IMR-90 (cell line): ENCODE results near the gene COL24A1. TPM values are rescaled to one million over a fixed set of nuclear protein-coding genes. Genes with fewer than 3 reads are reported as not detected.

Experiments used
- ATAC-seq: fragments of 200-7000 bp; cut with Tn5 transposase; 2 replicates; pipeline ENCODE4 v1.9.1; 2020; ENCODE audit warnings: low read depth, mild to moderate bottlenecking, moderate library complexity
- BruUV-seq: library from RNA; stranded (reverse); fragments of 400-500 nt; replicated peaks from 2 replicates; lab custom pipeline; 2021; lab: Mats Ljungman, UMichigan
- CTCF ChIA-PET: fragments of 300-600 bp; formaldehyde crosslinking; extraction: SDS; loops from one replicate; lab custom pipeline; 2021; ENCODE audit warnings: antibody characterized with exemption; lab: Yijun Ruan, JAX
- POLR2A ChIA-PET: fragments of 300-600 bp; sonication (Branson Sonifier 250); formaldehyde crosslinking; loops from one replicate; lab custom pipeline; 2022; ENCODE audit warnings: antibody characterized with exemption; ENCODE audit not compliant: unreplicated experiment; lab: Charles Lee
- DNase-seq: peaks from one replicate; pipeline ENCODE4 v3.0.0; 2013
- H2AFZ ChIP-seq: replicated peaks from 2 replicates; pipeline ENCODE3; 2013; ENCODE audit warnings: low read length, mild to moderate bottlenecking; ENCODE audit not compliant: poor library complexity
- H2AK5ac ChIP-seq: 2 replicates; pipeline ENCODE4 v1.6.1; 2013; ENCODE audit warnings: low read depth, low read length, inconsistent platforms
- H2AK9ac ChIP-seq: replicated peaks from 2 replicates; pipeline ENCODE3; 2013; ENCODE audit warnings: mild to moderate bottlenecking, low read depth, low read length, moderate library complexity; ENCODE audit not compliant: poor library complexity
- H2BK120ac ChIP-seq: 2 replicates; pipeline ENCODE4 v1.6.1; 2013; ENCODE audit warnings: low read depth, low read length, inconsistent platforms
- H2BK15ac ChIP-seq: 3 replicates; pipeline ENCODE4 v1.6.1; 2013; ENCODE audit warnings: low read depth, low read length, inconsistent platforms
- H2BK20ac ChIP-seq: 2 replicates; pipeline ENCODE4 v1.6.1; 2013; ENCODE audit warnings: low read depth, mild to moderate bottlenecking, inconsistent platforms, low read length, moderate library complexity
- H2BK5ac ChIP-seq: 2 replicates; pipeline ENCODE4 v1.6.1; 2013; ENCODE audit warnings: mild to moderate bottlenecking, low read depth, low read length, inconsistent platforms; ENCODE audit not compliant: poor library complexity, severe bottlenecking
- H3K14ac ChIP-seq: replicated peaks from 2 replicates; pipeline ENCODE4 v1.6.1; 2013; ENCODE audit warnings: low read depth, low read length, inconsistent platforms
- H3K18ac ChIP-seq: 2 replicates; pipeline ENCODE4 v1.6.1; 2013; ENCODE audit warnings: low read depth, low read length, control low read depth
- H3K23ac ChIP-seq: 2 replicates; pipeline ENCODE4 v1.6.1; 2013; ENCODE audit warnings: low read depth, low read length, inconsistent platforms
- H3K27ac ChIP-seq: 2 replicates; pipeline ENCODE4 v1.5.1; 2013; ENCODE audit warnings: mild to moderate bottlenecking, control low read depth, low read length; ENCODE audit not compliant: insufficient read depth
- H3K27me3 ChIP-seq: 2 replicates; pipeline ENCODE4 v1.6.1; 2013; ENCODE audit warnings: low read length; ENCODE audit not compliant: control insufficient read depth, insufficient read depth
- H3K36me3 ChIP-seq: 2 replicates; pipeline ENCODE4 v1.6.1; 2013; ENCODE audit warnings: low read length, mixed read lengths; ENCODE audit not compliant: control insufficient read depth, insufficient read depth
- H3K4ac ChIP-seq: 2 replicates; pipeline ENCODE4 v1.6.1; 2013; ENCODE audit warnings: low read depth, low read length, inconsistent platforms
- H3K4me1 ChIP-seq: 2 replicates; pipeline ENCODE4 v1.6.1; 2013; ENCODE audit warnings: low read length, mixed read lengths; ENCODE audit not compliant: control insufficient read depth, insufficient read depth
- H3K4me2 ChIP-seq: 2 replicates; pipeline ENCODE4 v1.6.1; 2013; ENCODE audit warnings: low read depth, mild to moderate bottlenecking, control low read depth, low read length, moderate library complexity
- H3K4me3 ChIP-seq: 2 replicates; pipeline ENCODE4 v1.5.1; 2013; ENCODE audit warnings: low read depth, mild to moderate bottlenecking, control low read depth, low read length, moderate library complexity; ENCODE audit not compliant: insufficient read depth
- H3K56ac ChIP-seq: 2 replicates; pipeline ENCODE4 v1.6.1; 2013; ENCODE audit warnings: low read length, inconsistent platforms; ENCODE audit not compliant: insufficient read depth; ENCODE audit errors: extremely low read depth
- H3K79me1 ChIP-seq, 2 experiments: 2 replicates each; pipeline ENCODE4 v1.6.1; 2013; ENCODE audit warnings: low read length in 2 of 2, inconsistent platforms in 1 of 2, low read depth in 1 of 2
- H3K9ac ChIP-seq: 2 replicates; pipeline ENCODE4 v1.6.1; 2013; ENCODE audit warnings: low read depth, low read length, control low read depth
- H3K9me1 ChIP-seq: 2 replicates; pipeline ENCODE4 v1.6.1; 2013; ENCODE audit warnings: low read length, inconsistent platforms; ENCODE audit not compliant: insufficient read depth
- H3K9me3 ChIP-seq: 2 replicates; pipeline ENCODE4 v1.6.1; 2013; ENCODE audit warnings: low read length; ENCODE audit not compliant: control insufficient read depth, insufficient read depth
- H4K20me1 ChIP-seq: 2 replicates; pipeline ENCODE4 v1.6.1; 2013; ENCODE audit warnings: low read length, inconsistent platforms; ENCODE audit not compliant: insufficient read depth
- H4K5ac ChIP-seq: 2 replicates; pipeline ENCODE4 v1.6.1; 2013; ENCODE audit warnings: mild to moderate bottlenecking, low read depth, low read length, control low read depth
- H4K8ac ChIP-seq, 2 experiments: 2 replicates each; pipeline ENCODE4 v1.6.1; 2013; ENCODE audit warnings: low read depth in 2 of 2, low read length in 2 of 2, control low read depth in 1 of 2, inconsistent platforms in 1 of 2
- H4K91ac ChIP-seq: 2 replicates; pipeline ENCODE4 v1.6.1; 2013; ENCODE audit warnings: low read depth, low read length, inconsistent platforms; ENCODE audit not compliant: insufficient read depth
- BHLHE40 ChIP-seq: fragments of 150-350 bp; IDR thresholded peaks from 2 replicates; pipeline ENCODE4 v1.6.1; 2016; ENCODE audit warnings: mild to moderate bottlenecking, low read depth, low read length
- CEBPB ChIP-seq: IDR thresholded peaks from 2 replicates; pipeline ENCODE4 v1.6.1; 2012; ENCODE audit warnings: low read depth, low read length, improper control_type of control experiment
- FOS ChIP-seq: fragments of 150-350 bp; IDR thresholded peaks from 2 replicates; pipeline ENCODE4 v1.6.1; 2016; ENCODE audit warnings: low read depth, low read length
- MAFK ChIP-seq: IDR thresholded peaks from 2 replicates; pipeline ENCODE4 v1.6.1; 2012; ENCODE audit warnings: low read depth, low read length, improper control_type of control experiment
- MXI1 ChIP-seq: IDR thresholded peaks from 2 replicates; pipeline ENCODE4 v1.6.1; 2012; ENCODE audit warnings: low read depth, mild to moderate bottlenecking, low read length, moderate library complexity, borderline replicate concordance
- NFE2L2 ChIP-seq: fragments of 150-350 bp; IDR thresholded peaks from 2 replicates; pipeline ENCODE4 v1.6.1; 2016; ENCODE audit warnings: low read depth, mild to moderate bottlenecking, low read length
- RAD21 ChIP-seq: IDR thresholded peaks from 2 replicates; pipeline ENCODE4 v1.6.1; 2012; ENCODE audit warnings: low read length, improper control_type of control experiment
- RFX5 ChIP-seq: IDR thresholded peaks from 2 replicates; pipeline ENCODE4 v1.8.0; 2012; ENCODE audit warnings: low read depth, mild to moderate bottlenecking, low read length, moderate library complexity
- WGBS, 2 experiments: methylation state at CpG; one replicate each; pipeline versions ENCODE4 v1.1.5 to v1.1.7; 2013; ENCODE audit warnings: missing lambda C conversion rate in 2 of 2; ENCODE audit not compliant: insufficient read length in 1 of 2; ENCODE audit errors: extremely low coverage in 2 of 2; 5-methylcytosine and 5-hydroxymethylcytosine counted together
- dilution Hi-C: fragments of 300-500 bp; cut with HindIII; formaldehyde crosslinking; loops from one replicate; pipeline ENCODE4 v1.14.3; 2018; ENCODE audit warnings: low sequenced_read_pairs; ENCODE audit not compliant: unreplicated experiment
- in situ Hi-C: fragments of 300-500 bp; cut with MboI; formaldehyde crosslinking; loops from 3 replicates; pipeline ENCODE4 v1.14.3; 2019; ENCODE audit warnings: low sequenced_read_pairs, inconsistent platforms, mixed read lengths
- intact Hi-C: fragments of 100-400 bp; cut with micrococcal nuclease; formaldehyde crosslinking; loops from 2 replicates; pipeline ENCODE4 v1.10.0; 2022
- polyA plus RNA-seq, 3 experiments: library from polyadenylated mRNA; depleted of rRNA; stranded (reverse); fragments of >200 nt; gene quantifications; 2 replicates each; pipeline ENCODE4 v1.2.3, GENCODE V29; 2012; ENCODE audit warnings: low replicate concordance in 1 of 3
- total RNA-seq: library from RNA; depleted of rRNA; stranded (reverse); fragments of >200 nt; gene quantifications from 2 replicates; pipeline ENCODE4 v1.2.3, GENCODE V29; 2012

Gene COL24A1
- total and polyA plus RNA-seq, 2 of the 4 experiments (the other 2 are of a cell fraction) = 1.4 to 2.2 TPM

- Histone ChIP-seq H2BK5ac (peak overlapping the region; percentile 66), H4K20me1 (no peaks in the 10 kb centered on the region), H3K36me3 (no peaks in the 10 kb centered on the region), H2AK9ac (no peak overlapping the region), H2BK20ac (no peak overlapping the region), H4K91ac (no peak overlapping the region), H3K4me3 (no peak overlapping the region), H4K8ac (no peak overlapping the region), H2AK5ac (no peak overlapping the region), H3K9me1 (peaks cover 4% of the 10 kb centered on the region; the same call in 1 of the 2 replicates), H3K4me1 (peaks cover 3% of the 10 kb centered on the region), H3K4me2 (peak overlapping the region; percentile 67; the same call in 1 of the 2 replicates), H3K23ac (no peak overlapping the region), H3K18ac (peak overlapping the region; percentile 54; the same call in 1 of the 2 replicates), H3K79me1 (no peaks in the 10 kb centered on the region), H2BK15ac (no peak overlapping the region), H4K5ac (no peak overlapping the region), H3K9me3 (no peaks in the 10 kb centered on the region), H3K27me3 (no peaks in the 10 kb centered on the region), H3K14ac (no peak overlapping the region), H3K27ac (no peak overlapping the region), H3K9ac (no peak overlapping the region), H2AFZ (no peak overlapping the region), H3K56ac (no peak overlapping the region), H2BK120ac (no peak overlapping the region), H3K4ac (peak overlapping the region; percentile 30; the same call in 1 of the 2 replicates)
- in situ Hi-C loops (no loop called here), dilution Hi-C loops (no loop called here), intact Hi-C loops (no loop called here)
- no TSS peak for BruUV-seq
- POLR2A ChIA-PET = no interaction called here
- no CpG with 5 or more reads among the region's 1 CpG for WGBS, 2 experiments
- DNase-seq (peak; percentile 97), ATAC-seq (peak; percentile 86)
- CTCF ChIA-PET = no interaction called here
- TF ChIP-seq MXI1 (no peak), RAD21 (no peak), CEBPB (peak; percentile 77), MAFK (peak; percentile 81), NFE2L2 (peak; percentile 89), FOS (peak; percentile 88), RFX5 (no peak), BHLHE40 (no peak; the same call in 1 of the 2 replicates)
Measured at GRCh38 chr1:86137436-86137835, 19.1 kb downstream of the COL24A1 start.
